ENCODE data around the gene MDFI. TPM values are rescaled to one million over a fixed set of nuclear protein-coding genes. Genes with fewer than 3 reads are reported as not detected.
A peak's percentile ranks its signal among the peaks of the same experiment; 100 is the strongest.

Gene MDFI
- total and polyA plus RNA-seq, 8 donors: 0.46 to 7.4 (median 2.2) TPM

GRCh38 chr6:41595166-41595565 is 43.1 kb upstream of the MDFI start:
- DNase-seq (peak in 2 of 6 donors; percentile 44 to 67), ATAC-seq (no peak), FAIRE-seq (no peak)
- WGBS, 2 donors: 89 to 93% methylated on average over 6 of the region's 6 CpGs
- TF ChIP-seq, protein P1, sequence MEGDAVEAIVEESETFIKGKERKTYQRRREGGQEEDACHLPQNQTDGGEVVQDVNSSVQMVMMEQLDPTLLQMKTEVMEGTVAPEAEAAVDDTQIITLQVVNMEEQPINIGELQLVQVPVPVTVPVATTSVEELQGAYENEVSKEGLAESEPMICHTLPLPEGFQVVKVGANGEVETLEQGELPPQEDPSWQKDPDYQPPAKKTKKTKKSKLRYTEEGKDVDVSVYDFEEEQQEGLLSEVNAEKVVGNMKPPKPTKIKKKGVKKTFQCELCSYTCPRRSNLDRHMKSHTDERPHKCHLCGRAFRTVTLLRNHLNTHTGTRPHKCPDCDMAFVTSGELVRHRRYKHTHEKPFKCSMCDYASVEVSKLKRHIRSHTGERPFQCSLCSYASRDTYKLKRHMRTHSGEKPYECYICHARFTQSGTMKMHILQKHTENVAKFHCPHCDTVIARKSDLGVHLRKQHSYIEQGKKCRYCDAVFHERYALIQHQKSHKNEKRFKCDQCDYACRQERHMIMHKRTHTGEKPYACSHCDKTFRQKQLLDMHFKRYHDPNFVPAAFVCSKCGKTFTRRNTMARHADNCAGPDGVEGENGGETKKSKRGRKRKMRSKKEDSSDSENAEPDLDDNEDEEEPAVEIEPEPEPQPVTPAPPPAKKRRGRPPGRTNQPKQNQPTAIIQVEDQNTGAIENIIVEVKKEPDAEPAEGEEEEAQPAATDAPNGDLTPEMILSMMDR (IDR thresholded peaks at IDR 0.05): no peak
- H3K27me3 ChIP-seq: no peaks in the 10 kb centered on the region
- peaks cover 0 to 40% (median 11%) of the 10 kb centered on the region in 3 donors for H3K36me3 ChIP-seq
- intact Hi-C loops (cut with DNase I): no loop called here
- H3K9me3 ChIP-seq: no peaks in the 10 kb centered on the region
- no peaks in the 10 kb centered on the region for H3K4me1 ChIP-seq
- no peak overlapping the region for H3K4me3 ChIP-seq
- H3K27ac ChIP-seq: no peak overlapping the region

- TF ChIP-seq, protein P1 (IDR thresholded peaks at IDR 0.05): no peak
- H3K4me3 ChIP-seq: no peak overlapping the region
- peaks cover 0 to 30% (median 4%) of the 10 kb centered on the region in 3 donors for H3K36me3 ChIP-seq
- WGBS, 2 donors: 91% methylated on average over 10 of the region's 10 CpGs
- no peak overlapping the region for H3K27ac ChIP-seq
- no peaks in the 10 kb centered on the region for H3K4me1 ChIP-seq
- DNase-seq (no peak), FAIRE-seq (no peak), ATAC-seq (no peak)
- no peaks in the 10 kb centered on the region for H3K9me3 ChIP-seq
- H3K27me3 ChIP-seq: no peaks in the 10 kb centered on the region
- intact Hi-C loops (cut with DNase I): no loop called here
These were observed 42.1 kb upstream of the MDFI start for GRCh38 chr6:41596096-41596685.

- 90% methylated on average over 11 of the region's 11 CpGs for WGBS, 2 donors
- no peaks in the 10 kb centered on the region for H3K4me1 ChIP-seq
- FAIRE-seq: no peak
- peak in 1 of 6 donors; percentile 36 for DNase-seq
- H3K27ac ChIP-seq: no peak overlapping the region
- TF ChIP-seq, protein P1 (IDR thresholded peaks at IDR 0.05): no peak
- no peaks in the 10 kb centered on the region for H3K9me3 ChIP-seq
- H3K27me3 ChIP-seq: no peaks in the 10 kb centered on the region
- intact Hi-C loops (cut with DNase I): no loop called here
- no peak overlapping the region for H3K4me3 ChIP-seq
- H3K36me3 ChIP-seq: peaks cover 0 to 30% (median 0%) of the 10 kb centered on the region in 3 donors
- no peak for ATAC-seq
These were observed 41.5 kb upstream of the MDFI start for GRCh38 chr6:41596807-41597206.

DNA sequence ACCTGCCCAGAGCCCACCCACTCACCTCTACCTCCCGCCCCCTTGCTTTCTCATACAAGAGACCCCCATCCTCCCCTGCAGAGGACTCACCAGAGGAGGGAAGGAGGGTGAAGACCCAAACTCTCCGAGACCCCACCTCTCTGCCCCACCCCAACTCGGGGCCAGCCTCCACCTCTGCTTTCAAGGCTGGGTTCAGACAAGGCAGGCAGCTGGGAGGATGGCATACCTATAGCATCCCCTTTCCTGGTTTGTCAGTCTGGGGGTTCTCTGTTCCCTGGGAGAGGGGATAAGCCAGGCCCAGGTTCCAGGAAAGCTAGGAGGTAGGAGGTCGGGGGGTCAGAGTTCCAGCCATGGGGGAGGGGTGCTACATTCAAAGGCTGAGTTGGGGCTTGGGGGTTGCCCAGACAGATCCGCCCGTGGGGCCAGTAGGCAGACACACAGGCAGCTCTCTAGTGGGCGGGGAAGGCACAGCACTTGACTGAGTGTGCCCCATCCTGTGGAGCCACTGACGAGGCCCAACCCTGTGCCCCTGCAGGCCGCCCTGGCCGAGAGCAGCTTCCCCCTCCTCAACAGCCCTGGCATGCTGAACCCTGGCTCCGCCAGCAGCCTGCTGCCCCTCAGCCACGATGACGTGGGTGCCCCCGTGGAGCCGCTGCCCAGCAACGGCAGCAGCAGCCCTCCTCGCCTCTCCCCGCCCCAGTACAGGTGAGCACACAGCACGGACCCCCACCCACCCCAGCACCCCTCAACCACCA is 40.8 kb upstream of the MDFI start:
- FAIRE-seq (no peak), DNase-seq (peak in 2 of 6 donors; percentile 9 to 55), ATAC-seq (no peak)
- Histone ChIP-seq H3K27me3 (no peaks in the 10 kb centered on the region), H3K36me3 (peaks cover 0 to 30% (median 0%) of the 10 kb centered on the region in 3 donors), H3K27ac (no peak overlapping the region), H3K4me3 (no peak overlapping the region), H3K4me1 (no peaks in the 10 kb centered on the region), H3K9me3 (no peaks in the 10 kb centered on the region)
- WGBS, 2 donors: 85 to 91% methylated on average over 18 to 19 of the region's 19 CpGs
- TF ChIP-seq, protein P1 (IDR thresholded peaks at IDR 0.05): no peak
- intact Hi-C loops (cut with DNase I): no loop called here

- H3K4me1 ChIP-seq: no peaks in the 10 kb centered on the region
- intact Hi-C loops (cut with DNase I): no loop called here
- no peaks in the 10 kb centered on the region for H3K27me3 ChIP-seq
- WGBS, 2 donors: 92 to 93% methylated on average over 8 of the region's 8 CpGs
- peaks cover 0 to 30% (median 0%) of the 10 kb centered on the region in 3 donors for H3K36me3 ChIP-seq
- TF ChIP-seq, protein P1 (IDR thresholded peaks at IDR 0.05): no peak
- no peak overlapping the region for H3K27ac ChIP-seq
- H3K9me3 ChIP-seq: no peaks in the 10 kb centered on the region
- FAIRE-seq: no peak
- no peak for DNase-seq
- no peak for ATAC-seq
- no peak overlapping the region for H3K4me3 ChIP-seq
These were observed 39.6 kb upstream of the MDFI start for GRCh38 chr6:41598670-41599014.
